A549 (cell line): Measurements from ENCODE around the gene LTBP4. TPM values are rescaled to one million over a fixed set of nuclear protein-coding genes. Genes with fewer than 3 reads are reported as not detected.

ENCODE experiments used
- ATAC-seq, 2 experiments: fragments of 200-7000 bp in 1 of 2; fragments of >200 bp in 1 of 2; cut with Nextera tagmentation in 1 of 2; cut with Tn5 transposase in 1 of 2; 3 replicates each; pipeline versions ENCODE4 v1.8.0 to v1.9.1; 2018 to 2020; ENCODE audit warnings: mild to moderate bottlenecking in 1 of 2, moderate library complexity in 1 of 2
- CTCF ChIA-PET: fragments of 300-600 bp; sonication (Branson Sonifier 250); formaldehyde crosslinking; extraction: SDS; loops from one replicate; lab custom pipeline; 2021; ENCODE audit warnings: antibody characterized with exemption, inconsistent platforms; lab: Yijun Ruan, JAX
- POLR2A ChIA-PET: fragments of 350-600 bp; formaldehyde crosslinking; extraction: SDS; loops from one replicate; lab custom pipeline; 2021; ENCODE audit warnings: antibody characterized with exemption, inconsistent platforms; lab: Yijun Ruan, JAX
- DNase-seq, 2 experiments: peaks; one replicate each; pipeline versions ENCODE4 v3.0.0 to v3.0.0-alpha.2; 2011 to 2016; ENCODE audit warnings: low read depth in 1 of 2, low spot score in 1 of 2
- FAIRE-seq: peaks from 2 replicates; lab custom pipeline; 2011; peaks lifted over from hg19 to GRCh38; lab: Jason Lieb, UNC
- H3K27ac ChIP-seq, 2 experiments: fragments of >200 bp; sonication (Bioruptor Twin); formaldehyde crosslinking; 3 replicates each; pipeline ENCODE4 v1.5.1; 2016 to 2017
- H3K4me1 ChIP-seq: fragments of >200 bp; sonication (Bioruptor Twin); formaldehyde crosslinking; 3 replicates; pipeline ENCODE4 v1.6.1; 2016
- H3K4me2 ChIP-seq: fragments of >200 bp; sonication (Bioruptor Twin); formaldehyde crosslinking; 3 replicates; pipeline ENCODE4 v1.6.1; 2016
- H3K4me3 ChIP-seq: fragments of >200 bp; sonication (Bioruptor Twin); formaldehyde crosslinking; 3 replicates; pipeline ENCODE4 v1.5.1; 2016
- H3K9me3 ChIP-seq: fragments of >200 bp; sonication (Bioruptor Twin); formaldehyde crosslinking; 3 replicates; pipeline ENCODE4 v1.6.1; 2016
- BCL3 ChIP-seq: fragments of >200 bp; sonication (Bioruptor Twin); formaldehyde crosslinking; IDR thresholded peaks from 3 replicates; pipeline ENCODE4 v1.6.1; 2016
- BHLHE40 ChIP-seq: IDR thresholded peaks from 2 replicates; pipeline ENCODE4 v1.6.1; 2012; ENCODE audit warnings: low read depth, low read length, inconsistent platforms
- CBX2 ChIP-seq: fragments of 200-600 bp; sonication (generic); IDR thresholded peaks from 2 replicates; pipeline ENCODE4 v1.6.1; 2016; ENCODE audit warnings: low read depth, mild to moderate bottlenecking, borderline replicate concordance
- CTCF ChIP-seq: fragments of >200 bp; sonication (Bioruptor Twin); formaldehyde crosslinking; IDR thresholded peaks from 3 replicates; pipeline ENCODE4 v1.5.1; 2016
- E2F6 ChIP-seq: IDR thresholded peaks from 2 replicates; pipeline ENCODE4 v1.6.1; 2012; ENCODE audit warnings: low read depth, borderline replicate concordance
- FOSL2 ChIP-seq, 2 experiments: fragments of 450-650 bp in 1 of 2; fragments of >200 bp in 1 of 2; sonication (Bioruptor Twin) in 1 of 2; formaldehyde crosslinking; IDR thresholded peaks; 2 replicates each; pipeline versions ENCODE4 v1.5.0 to v1.6.1; 2016 to 2020; ENCODE audit warnings: mild to moderate bottlenecking in 1 of 2, moderate library complexity in 1 of 2
- FOXS1 ChIP-seq: fragments of 250-450 bp; sonication (Bioruptor Pico); IDR thresholded peaks from 2 replicates; pipeline ENCODE4 v1.5.0; 2020; ENCODE audit warnings: mild to moderate bottlenecking, moderate library complexity
- GATA3 ChIP-seq: IDR thresholded peaks from 2 replicates; pipeline ENCODE4 v1.6.1; 2012; ENCODE audit warnings: borderline replicate concordance
- HDAC2 ChIP-seq: fragments of 200-600 bp; sonication (generic); IDR thresholded peaks from 2 replicates; pipeline ENCODE4 v1.6.1; 2016
- HEYL ChIP-seq: fragments of 250-450 bp; sonication (Bioruptor Pico); IDR thresholded peaks from 2 replicates; pipeline ENCODE4 v1.8.0; 2021; ENCODE audit warnings: mild to moderate bottlenecking, moderate library complexity
- HMGXB4 ChIP-seq: fragments of 250-450 bp; sonication (Bioruptor Pico); IDR thresholded peaks from 2 replicates; pipeline ENCODE4 v1.5.0; 2021; ENCODE audit warnings: mild to moderate bottlenecking, moderate library complexity, borderline replicate concordance
- JUN ChIP-seq, 2 experiments: fragments of >200 bp; sonication (Bioruptor Twin); formaldehyde crosslinking; IDR thresholded peaks; 2 replicates in 1 of 2; 3 replicates in 1 of 2; pipeline ENCODE4 v1.6.1; 2016 to 2017
- MAX ChIP-seq: IDR thresholded peaks from 2 replicates; pipeline ENCODE4 v1.6.1; 2012
- MAZ ChIP-seq: fragments of 150-350 bp; IDR thresholded peaks from 2 replicates; pipeline ENCODE4 v1.6.1; 2014; ENCODE audit warnings: antibody characterized with exemption, low read depth, low read length, borderline replicate concordance
- NPAS2 ChIP-seq: fragments of 250-450 bp; sonication (Bioruptor Pico); IDR thresholded peaks from 2 replicates; pipeline ENCODE4 v1.8.0; 2022; ENCODE audit warnings: mild to moderate bottlenecking, moderate library complexity, borderline replicate concordance
- PBX3 ChIP-seq: IDR thresholded peaks from 2 replicates; pipeline ENCODE4 v1.6.1; 2012
- POLR2A ChIP-seq: IDR thresholded peaks from 2 replicates; pipeline ENCODE4 v1.6.1; 2012; ENCODE audit warnings: mild to moderate bottlenecking, low read length
- RCOR1 ChIP-seq: fragments of 150-350 bp; IDR thresholded peaks from 2 replicates; pipeline ENCODE4 v1.6.1; 2014; ENCODE audit warnings: antibody characterized with exemption, low read length, low read depth
- REST ChIP-seq: fragments of 200-600 bp; sonication (generic); IDR thresholded peaks from 2 replicates; pipeline ENCODE4 v1.6.1; 2016; ENCODE audit warnings: antibody characterized with exemption, mild to moderate bottlenecking, moderate library complexity
- RFX5 ChIP-seq: fragments of 450-650 bp; IDR thresholded peaks from 2 replicates; pipeline ENCODE4 v1.7.1; 2014; ENCODE audit warnings: antibody characterized with exemption, mild to moderate bottlenecking, moderate library complexity
- SMC3 ChIP-seq: fragments of >200 bp; sonication (Bioruptor Twin); formaldehyde crosslinking; IDR thresholded peaks from 3 replicates; pipeline ENCODE4 v1.6.1; 2018; ENCODE audit warnings: inconsistent platforms
- TFCP2L1 ChIP-seq: fragments of 250-450 bp; sonication (Bioruptor Pico); IDR thresholded peaks from 2 replicates; pipeline ENCODE4 v1.5.0; 2021; ENCODE audit warnings: mild to moderate bottlenecking
- TP53 ChIP-seq: fragments of 250-450 bp; sonication (Bioruptor Pico); IDR thresholded peaks from 2 replicates; pipeline ENCODE4 v1.5.0; 2021; ENCODE audit warnings: mild to moderate bottlenecking, moderate library complexity
- USF2 ChIP-seq: fragments of 450-650 bp; IDR thresholded peaks from 2 replicates; pipeline ENCODE4 v1.6.1; 2014; ENCODE audit warnings: antibody characterized with exemption
- WGBS: methylation state at CpG from one replicate; pipeline ENCODE4 v1.1.6; 2017; ENCODE audit errors: missing lambda C conversion rate; 5-methylcytosine and 5-hydroxymethylcytosine counted together
- polyA plus RNA-seq, 4 experiments: library from polyadenylated mRNA; depleted of rRNA in 3 of 4; stranded (reverse); fragments of >200 nt; fragmentation: RNase III in 1 of 4; extraction: RNeasy Plus Mini Kit Qiagen cat#74134 plus additional on column Dnase treatment in 1 of 4; gene quantifications; 2 replicates in 3 of 4; 3 replicates in 1 of 4; pipeline ENCODE4 v1.2.3, GENCODE V29; 2011 to 2017

LTBP4 gene
- polyA plus RNA-seq, 2 of the 4 experiments (the other 2 are of a cell fraction) = 23.1 to 43.2 TPM

GRCh38 chr19:40603389-40604170 lies 2.4 kb downstream of the LTBP4 start:
- FAIRE-seq = peak; percentile 99
- CTCF ChIA-PET = interaction anchor here (0.6 to 35.2 kb wide), 36 partner anchors 8 to 846 kb away, joined by 3 to 2247 read pairs (median 6); partner anchors contain the start of genes BLVRB, SERTAD1 and SPTBN4
- H3K4me2 ChIP-seq = peak overlapping the region; percentile 92
- H3K4me3 ChIP-seq = peak overlapping the region; percentile 36
- ATAC-seq = peak; percentile 41 to 80
- peak; percentile 99 to 100 for DNase-seq
- H3K4me1 ChIP-seq = peaks cover 58% of the 10 kb centered on the region
- POLR2A ChIA-PET = interaction anchor here (0.5 to 2.8 kb wide), 18 partner anchors 9 to 195 kb away, joined by 3 to 35 read pairs (median 5); partner anchors contain the start of genes ACTMAP, BLVRB, EGLN2 and RAB4B
- no peak; the same call in 1 of the 2 replicates for TF ChIP-seq TP53 (CRISPR knock-in tag)
- no peak for TF ChIP-seq USF2
- TF ChIP-seq FOSL2 (IDR thresholded peaks at IDR 0.05) = no peak
- TF ChIP-seq FOSL2 (CRISPR knock-in tag; IDR thresholded peaks at IDR 0.05) = peak; percentile 4; the same call in 1 of the 2 replicates
- TF ChIP-seq CTCF = peak; percentile 20; the same call in 1 of the 3 replicates
- no peak for TF ChIP-seq REST
- no peak for TF ChIP-seq CBX2
- TF ChIP-seq MAX = peak; percentile 83
- peak; percentile 90 for TF ChIP-seq PBX3
- no peak for TF ChIP-seq E2F6
- TF ChIP-seq GATA3 = no peak; the same call in 1 of the 2 replicates
- TF ChIP-seq RCOR1 = no peak
- TF ChIP-seq RFX5 = peak; percentile 55
- 0 out of 2 replicates have a peak, but pooled peaks have one; percentile 9 for TF ChIP-seq HMGXB4
- TF ChIP-seq POLR2A = peak; percentile 20; the same call in 1 of the 2 replicates
- peak in 1 of 2 experiments; percentile 60; a peak in 3 of 5 replicates for TF ChIP-seq JUN (IDR thresholded peaks at IDR 0.05)
- TF ChIP-seq MAZ = peak; percentile 78
- TF ChIP-seq FOXS1 (CRISPR knock-in tag) = 0 out of 2 replicates have a peak, but pooled peaks have one; percentile 70
- TF ChIP-seq BHLHE40 = no peak
- 0 out of 2 replicates have a peak, but pooled peaks have one; percentile 29 for TF ChIP-seq TFCP2L1 (CRISPR knock-in tag)
- TF ChIP-seq NPAS2 = no peak
- no peak for TF ChIP-seq HDAC2
- peak; percentile 67; the same call in 1 of the 3 replicates for TF ChIP-seq BCL3
- TF ChIP-seq SMC3 = no peak
- TF ChIP-seq HEYL (CRISPR knock-in tag) = no peak
- WGBS = 3% methylated on average over 37 of the region's 43 CpGs
- no peaks in the 10 kb centered on the region for H3K9me3 ChIP-seq
- peak overlapping the region; percentile 55 to 85 for H3K27ac ChIP-seq
